ENCODE data around the gene KRT6C.
A peak's percentile ranks its signal among the peaks of the same experiment; 100 is the strongest.
"Not testable (repeated sequence)": the region's sequence is repeated elsewhere in the genome, so short reads cannot be mapped to it uniquely, and the experiment has no call there.

The KRT6C gene

DNA sequence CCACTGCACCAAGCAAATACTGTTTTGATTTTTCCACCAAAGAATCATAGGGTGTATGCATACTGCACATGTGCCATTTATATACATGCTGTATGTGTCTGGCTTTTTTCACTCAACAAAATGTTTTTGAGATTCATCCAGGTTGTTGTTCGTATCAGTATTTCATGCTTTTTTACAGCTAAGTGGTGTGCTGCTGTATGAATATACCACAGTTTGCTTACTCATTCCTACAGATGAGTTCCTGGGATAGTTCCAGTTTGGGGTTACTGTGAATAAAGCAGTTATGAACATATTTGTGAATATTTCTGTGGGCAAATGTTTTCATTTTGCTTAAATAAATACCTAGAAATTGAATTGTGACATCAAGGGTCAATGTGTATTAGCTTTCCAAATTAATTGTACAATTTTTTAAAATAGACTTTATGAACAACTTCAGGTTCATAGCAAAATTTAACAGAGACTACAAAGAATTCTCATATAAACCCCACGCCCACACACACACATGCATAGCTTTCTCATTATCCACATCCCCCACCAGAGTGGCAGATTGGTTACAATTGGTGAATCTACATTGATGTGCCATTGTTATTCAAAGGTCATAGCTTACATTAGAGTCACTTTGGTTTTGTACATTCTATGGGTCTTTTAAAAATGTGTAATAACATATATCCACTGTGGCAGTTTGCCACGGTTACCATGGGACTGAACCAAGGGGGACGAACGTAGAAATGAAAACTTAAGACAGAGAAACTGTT is 26.4 kb upstream of the KRT6C start:
- FAIRE-seq (no peak), DNase-seq (ENCODE audit: low spot score) (no peak)

DNA sequence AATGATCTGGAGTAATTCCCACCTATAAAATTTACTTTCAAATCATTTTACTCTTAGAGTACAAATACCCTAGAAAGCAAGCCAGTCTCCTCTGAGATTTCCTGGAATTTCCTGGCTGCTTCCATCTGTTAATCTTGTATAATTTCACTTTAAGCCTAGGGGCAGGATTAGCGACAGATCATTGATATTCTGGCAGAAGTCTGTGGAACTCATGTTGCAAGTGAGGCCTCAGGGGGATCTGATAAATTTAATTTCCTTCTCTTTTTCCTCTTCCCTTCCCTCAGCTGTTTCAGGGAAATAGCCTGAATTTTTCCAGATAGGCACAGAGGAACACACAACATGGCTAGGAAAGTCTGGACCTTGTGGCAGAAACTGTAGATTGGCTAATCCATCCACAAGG is 25.3 kb upstream of the KRT6C start:
- no peak for FAIRE-seq
- DNase-seq (ENCODE audit: low spot score), result no peak

DNA sequence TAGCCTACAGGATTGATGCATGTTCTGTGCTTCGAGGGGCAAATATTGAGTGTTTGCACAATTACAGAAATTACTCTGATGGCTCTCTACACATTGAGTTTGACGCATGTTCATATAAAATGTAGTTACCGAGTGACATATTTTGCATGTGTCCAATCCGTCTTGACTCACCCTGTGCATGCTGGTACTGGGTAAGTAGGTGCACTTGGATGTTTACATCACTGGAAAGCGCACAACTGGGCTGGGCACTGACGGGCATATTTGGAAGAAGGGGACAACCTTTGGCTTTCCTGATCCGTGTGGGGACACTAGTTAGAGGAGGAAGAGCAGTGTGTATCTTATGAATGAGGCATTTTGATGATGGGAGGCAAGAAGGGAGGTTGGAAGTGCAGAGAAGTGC is 24.4 kb upstream of the KRT6C start:
- no peak for DNase-seq (ENCODE audit: low spot score)
- FAIRE-seq, result no peak

DNA sequence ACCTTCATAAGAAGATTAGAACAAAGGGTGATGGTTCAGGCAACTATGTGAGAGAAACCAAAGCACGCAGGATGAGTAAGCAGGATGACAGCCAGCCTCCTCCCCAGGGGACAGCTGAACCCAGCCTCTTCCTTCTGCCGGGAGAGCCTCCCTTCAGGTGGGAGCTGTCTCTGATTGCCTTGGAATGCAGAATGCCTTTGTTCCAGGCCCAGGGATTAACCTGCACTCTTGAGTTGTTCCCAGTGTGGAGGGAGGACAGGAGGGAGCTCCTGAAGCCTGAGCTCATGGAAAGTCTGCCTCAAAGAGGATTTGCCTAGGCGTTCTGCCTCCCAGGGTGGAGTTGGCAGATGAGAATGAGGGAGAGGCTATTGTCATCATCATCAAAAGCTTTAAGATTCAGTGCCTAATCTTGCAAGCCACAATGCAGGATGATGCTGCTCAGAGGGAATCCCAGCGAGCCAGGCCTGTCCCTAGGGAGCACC is 23.0 kb upstream of the KRT6C start:
- DNase-seq (ENCODE audit: low spot score), result peak; percentile 82
- peak; percentile 20 for FAIRE-seq

DNA sequence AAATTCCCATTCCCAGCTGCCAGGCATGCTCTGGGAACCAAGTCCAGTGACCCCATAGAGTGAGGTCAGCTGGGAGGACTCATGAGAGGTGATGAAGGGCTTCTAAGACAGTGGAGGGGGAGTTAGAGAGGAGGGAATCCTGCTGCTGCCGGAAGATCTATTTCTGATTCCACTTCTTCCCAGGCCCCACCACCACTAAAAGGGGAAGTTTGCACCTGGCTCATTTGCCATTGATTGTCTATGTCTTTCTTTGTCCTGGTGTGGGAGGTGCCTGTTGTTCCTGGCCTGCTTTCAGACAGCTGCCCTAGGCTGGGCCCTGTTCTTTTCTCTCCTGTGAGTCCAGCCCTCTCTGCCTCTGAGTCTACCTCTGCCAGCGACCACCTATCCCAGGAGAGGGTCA is 22.4 kb upstream of the KRT6C start:
- DNase-seq (ENCODE audit: low spot score) (no peak), FAIRE-seq (no peak)

DNA sequence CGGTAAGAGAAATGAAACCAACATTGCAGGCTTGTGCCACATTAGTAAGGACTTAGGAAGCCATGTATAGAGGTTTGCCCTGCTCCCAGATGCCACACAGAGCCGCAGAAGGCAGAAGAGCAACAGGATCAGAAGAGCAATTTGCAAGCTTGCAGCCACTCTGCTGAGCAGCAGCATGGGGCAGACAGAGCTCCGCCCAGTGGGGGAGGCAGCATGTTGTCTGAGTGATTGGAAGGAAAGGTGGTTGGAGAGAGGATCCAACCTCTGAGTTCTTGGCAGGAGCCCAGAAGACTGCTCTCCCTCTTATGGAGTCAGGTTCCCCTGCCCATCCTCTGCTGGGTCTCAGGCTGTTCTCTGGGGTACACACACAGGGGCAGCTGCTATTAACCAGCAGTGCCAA is 21.8 kb upstream of the KRT6C start:
- FAIRE-seq (no peak), DNase-seq (ENCODE audit: low spot score) (peak; percentile 41)

DNA sequence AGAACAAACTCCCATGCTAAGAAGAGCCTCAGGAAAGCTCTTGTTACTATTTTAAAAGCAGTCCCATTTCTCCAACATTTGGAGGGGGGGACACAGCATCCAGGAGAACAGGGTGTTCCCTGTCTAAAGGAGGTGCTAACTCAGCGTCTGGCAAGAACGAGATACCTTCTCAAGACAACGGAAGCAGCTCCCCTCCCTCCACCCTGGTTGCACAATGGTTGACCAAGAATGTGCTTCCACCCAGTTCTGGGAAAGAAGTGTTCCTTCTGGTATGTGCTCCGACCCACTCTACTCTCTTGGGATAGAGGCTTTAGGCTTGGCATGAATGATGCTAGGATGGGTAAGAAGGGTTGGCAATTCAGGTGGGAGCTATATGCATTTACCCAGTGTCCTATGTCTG is 20.9 kb upstream of the KRT6C start:
- FAIRE-seq, result no peak

DNA sequence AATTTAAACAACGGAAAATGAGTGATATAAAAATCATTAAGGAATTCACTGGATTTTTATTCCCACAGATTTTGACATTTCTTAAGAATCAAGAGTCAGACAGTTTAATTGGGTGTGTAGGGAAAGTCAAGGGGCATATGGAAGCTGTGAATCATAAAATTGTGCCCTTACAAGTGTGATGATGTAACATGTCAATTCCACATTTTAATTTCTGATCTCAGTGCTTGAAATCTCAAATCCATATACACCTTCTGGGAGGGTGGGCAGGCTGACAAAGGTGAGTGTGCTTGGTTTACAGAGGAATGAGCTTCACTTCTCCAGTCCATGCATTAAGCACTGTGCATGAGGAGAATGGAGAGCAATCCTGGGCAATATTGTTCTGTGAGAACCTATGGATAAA is 20.5 kb upstream of the KRT6C start:
- no peak for DNase-seq (ENCODE audit: low spot score)
- FAIRE-seq, result no peak

More for the DNA sequence above, 20.9 kb upstream of the KRT6C start:
- DNase-seq (ENCODE audit: low spot score), result no peak

DNA sequence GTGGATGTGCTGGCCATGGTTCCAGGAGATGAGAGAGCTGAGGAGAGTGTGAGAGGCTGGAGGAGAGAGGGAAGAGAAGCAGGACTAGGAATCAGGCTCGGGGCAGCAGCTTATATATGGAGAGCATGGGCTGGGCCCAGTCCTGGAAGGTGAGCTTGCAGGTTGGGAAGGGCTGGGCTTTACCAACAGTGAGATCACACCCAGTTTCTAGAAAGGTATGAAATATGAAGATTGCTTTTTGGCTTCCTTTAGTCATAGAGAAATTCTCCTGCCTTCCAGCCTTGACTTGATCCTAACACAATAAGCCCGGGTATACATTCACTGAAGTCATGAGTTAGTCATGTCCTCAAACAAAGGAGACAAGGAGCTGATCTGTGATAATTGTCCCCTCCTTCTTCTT is 19.6 kb upstream of the KRT6C start, which contains the start of gene KRT6A:
Gene KRT6A, minus strand, starts transcription at position 86 of the 400 bp plus-strand sequence. Its CDS starts 69 bp downstream, at position 17.
- DNase-seq (ENCODE audit: low spot score) (no peak), FAIRE-seq (no peak)

DNA sequence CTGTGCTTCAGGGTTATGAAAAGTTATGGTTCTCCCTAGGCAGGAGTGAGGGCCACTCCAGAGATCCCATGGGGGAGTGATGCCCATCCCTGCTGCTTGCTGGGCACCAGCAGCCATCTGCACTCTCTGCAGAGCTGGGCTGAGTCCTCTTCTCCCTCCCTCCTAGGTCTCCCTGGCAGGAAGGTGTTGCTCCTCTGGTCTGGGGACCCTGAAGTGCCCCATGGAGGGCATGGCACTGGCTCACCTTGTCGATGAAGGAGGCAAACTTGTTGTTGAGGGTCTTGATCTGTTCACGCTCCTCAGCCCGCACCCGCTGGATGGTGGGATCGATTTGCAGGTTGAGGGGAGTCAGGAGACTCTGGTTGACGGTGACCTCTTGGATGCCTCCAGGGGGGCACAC is 18.8 kb upstream of the KRT6C start:
- FAIRE-seq; DNase-seq (ENCODE audit: low spot score): not testable (repeated sequence)

DNA sequence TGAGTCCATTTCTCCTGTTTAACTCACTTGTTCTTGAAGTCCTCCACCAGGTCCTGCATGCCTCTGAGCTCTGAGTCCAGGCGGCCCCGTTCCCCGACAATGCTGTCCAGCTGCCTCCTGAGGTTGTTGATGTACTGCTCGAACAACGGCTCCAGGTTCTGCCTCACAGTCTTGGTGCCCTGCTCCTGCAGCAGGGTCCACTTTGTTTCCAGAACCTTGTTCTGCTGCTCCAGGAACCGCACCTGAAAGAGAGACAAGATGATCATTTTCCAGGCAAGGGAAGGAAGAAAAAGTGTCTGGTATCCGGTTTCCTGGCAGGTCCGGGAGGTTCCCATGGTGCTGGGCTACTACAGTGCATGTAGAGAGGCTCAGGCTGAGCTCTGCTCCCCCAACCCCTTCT is 17.9 kb upstream of the KRT6C start:
- not testable (repeated sequence) for DNase-seq (ENCODE audit: low spot score); FAIRE-seq

DNA sequence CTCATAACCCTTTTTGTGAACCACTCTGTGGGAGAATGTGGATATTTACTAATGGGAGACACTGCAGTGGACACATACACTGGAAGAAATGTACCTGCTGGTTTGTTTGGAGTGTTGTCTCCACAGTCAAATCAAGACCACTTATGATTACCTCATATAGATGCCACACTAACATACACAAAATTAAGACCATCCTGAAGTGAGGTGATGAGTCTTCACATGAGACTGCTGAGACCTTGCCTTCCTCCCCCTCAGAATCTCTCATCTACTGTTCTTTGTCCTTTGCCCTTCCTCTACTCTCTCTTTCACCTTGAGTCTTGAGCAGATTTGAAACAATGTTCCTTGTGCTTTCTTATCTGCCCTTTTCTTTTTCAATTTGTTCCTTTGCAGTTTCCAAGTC is 15.1 kb upstream of the KRT6C start:
- no peak for FAIRE-seq
- no peak for DNase-seq (ENCODE audit: low spot score)

DNA sequence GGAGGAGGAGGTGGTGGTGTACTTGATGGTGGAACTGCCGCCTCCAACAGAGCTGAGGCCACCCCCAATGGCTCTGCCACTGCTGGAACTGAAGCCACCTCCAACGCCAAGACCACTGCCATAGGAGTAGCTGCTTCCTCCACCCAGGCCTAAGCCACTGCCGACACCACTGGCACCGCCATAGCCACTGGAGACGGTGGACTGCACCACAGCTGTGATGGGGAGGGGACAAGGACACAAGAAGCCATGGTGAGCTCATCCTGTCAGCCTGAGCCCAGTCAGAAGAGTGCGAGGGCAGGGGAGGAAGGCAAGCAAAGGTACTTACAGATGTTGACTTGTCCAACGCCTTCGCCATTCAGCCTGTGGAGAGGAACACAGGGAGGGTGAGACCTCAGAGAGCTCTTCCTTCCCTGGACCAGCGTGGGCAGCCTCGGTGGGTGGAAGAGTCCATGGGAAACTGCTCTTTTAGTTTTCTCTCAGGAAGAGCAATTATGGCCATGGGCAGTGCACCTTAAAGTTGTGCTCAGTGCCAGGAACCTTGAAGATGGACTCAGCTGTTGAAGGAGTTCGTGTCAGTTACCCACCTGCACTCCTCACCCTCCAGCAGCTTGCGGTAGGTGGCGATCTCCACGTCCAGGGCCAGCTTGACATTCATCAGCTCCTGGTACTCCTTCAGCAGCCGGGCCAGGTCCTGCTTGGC is 14.3 kb upstream of the KRT6C start:
- FAIRE-seq; DNase-seq (ENCODE audit: low spot score): not testable (repeated sequence)

DNA sequence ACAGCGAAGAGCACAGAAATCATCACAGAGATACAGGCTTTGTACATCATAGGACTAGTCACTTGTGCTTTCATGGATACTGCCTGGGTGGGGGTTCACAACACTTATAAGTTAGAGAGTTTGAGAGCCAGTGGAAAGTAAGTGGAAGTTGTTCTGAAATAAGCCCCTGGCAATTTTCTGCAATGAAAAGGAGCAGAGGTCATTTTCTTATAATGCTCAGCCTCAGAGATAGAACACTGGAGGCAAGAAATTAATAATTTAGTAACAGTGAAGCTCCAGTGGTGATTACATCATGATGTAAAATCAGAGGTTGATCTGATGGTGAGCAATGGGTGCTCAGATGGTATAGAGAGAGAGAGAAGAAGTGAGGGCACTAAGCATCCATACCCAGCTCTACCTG is 13.6 kb upstream of the KRT6C start:
- no peak for DNase-seq (ENCODE audit: low spot score)
- no peak for FAIRE-seq

DNA sequence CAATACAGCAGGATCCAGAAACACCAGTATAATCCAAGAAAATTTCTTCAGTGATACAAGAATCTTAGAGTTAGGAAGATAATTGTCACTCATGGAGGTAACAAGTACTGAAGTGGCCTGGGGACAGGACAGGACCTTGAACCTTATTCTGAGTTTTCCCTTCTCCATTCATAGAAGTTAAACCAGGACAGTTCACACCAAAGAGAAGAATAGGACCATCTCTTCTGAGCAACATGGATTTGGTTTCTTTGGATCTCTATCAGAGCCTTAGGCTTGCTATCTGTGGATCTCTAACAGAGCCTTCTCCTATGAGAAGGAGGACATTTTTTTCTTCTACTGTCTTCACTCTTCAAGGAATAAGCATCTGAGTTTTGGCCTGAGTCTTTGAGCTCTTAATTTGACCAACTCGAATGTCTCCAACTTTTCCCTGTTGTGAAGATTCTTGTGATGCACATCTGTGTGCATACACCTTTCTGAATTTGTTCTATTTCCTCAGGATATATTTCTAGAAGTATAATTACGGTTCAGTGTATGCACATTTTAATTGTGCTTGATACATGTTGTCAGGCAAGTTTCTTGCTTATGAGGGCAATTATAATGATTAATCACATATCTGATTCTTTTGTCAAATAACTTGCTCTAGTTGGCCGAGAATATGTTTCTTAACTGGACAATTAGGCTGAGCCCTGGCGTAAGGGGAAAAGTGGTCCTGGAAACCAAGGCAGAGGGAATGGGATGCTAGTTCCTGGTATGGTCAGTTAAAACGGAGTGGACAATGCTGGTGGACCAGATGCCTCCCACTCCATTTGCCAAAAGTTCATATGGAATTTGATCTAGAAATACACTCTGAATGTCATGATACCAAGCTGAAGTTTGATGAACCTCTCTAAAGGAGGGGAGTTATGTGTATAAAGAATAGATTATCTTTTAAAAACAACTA is 12.8 kb upstream of the KRT6C start:
- DNase-seq (ENCODE audit: low spot score), result no peak
- no peak for FAIRE-seq

DNA sequence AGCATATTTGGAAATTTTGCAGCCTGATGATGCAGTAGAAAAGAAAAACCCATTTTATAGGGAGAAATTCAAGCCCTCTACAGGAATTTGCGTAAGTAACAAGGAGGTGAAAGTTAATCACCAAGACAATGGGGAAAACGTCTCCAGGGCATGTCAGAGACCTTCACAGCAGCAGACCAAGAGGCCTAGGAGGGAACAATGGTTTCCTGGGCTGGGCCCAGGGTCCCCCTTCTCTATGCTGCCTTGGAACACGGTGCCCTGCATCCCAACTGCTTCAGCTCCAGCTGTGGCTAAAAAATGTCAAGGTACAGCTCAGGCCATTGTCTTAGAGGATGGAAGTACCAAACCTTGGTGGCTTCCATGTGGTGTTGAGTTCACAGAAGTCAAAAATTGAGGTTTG is 6.5 kb upstream of the KRT6C start:
- FAIRE-seq (no peak), DNase-seq (ENCODE audit: low spot score) (no peak)

DNA sequence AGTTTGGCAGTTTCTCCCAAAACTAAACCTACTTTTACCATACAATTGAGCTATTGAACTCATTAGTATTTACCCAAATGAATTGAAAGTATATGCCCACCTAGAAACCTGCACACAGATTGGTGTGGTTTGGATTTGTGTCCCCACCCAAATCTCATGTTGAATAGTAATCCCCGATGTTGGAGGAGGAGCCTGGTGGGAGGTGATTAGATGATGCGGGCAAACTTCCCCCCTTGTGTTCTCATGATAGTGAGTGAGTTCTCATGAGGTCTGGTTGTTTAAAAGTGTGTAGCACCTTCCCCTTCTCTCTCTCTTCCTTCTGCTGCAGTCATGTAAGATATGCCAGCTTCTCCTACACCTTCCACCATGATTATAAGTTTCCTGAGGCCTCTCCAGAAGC is 4.0 kb upstream of the KRT6C start:
- FAIRE-seq (no peak), DNase-seq (ENCODE audit: low spot score) (no peak)

DNA sequence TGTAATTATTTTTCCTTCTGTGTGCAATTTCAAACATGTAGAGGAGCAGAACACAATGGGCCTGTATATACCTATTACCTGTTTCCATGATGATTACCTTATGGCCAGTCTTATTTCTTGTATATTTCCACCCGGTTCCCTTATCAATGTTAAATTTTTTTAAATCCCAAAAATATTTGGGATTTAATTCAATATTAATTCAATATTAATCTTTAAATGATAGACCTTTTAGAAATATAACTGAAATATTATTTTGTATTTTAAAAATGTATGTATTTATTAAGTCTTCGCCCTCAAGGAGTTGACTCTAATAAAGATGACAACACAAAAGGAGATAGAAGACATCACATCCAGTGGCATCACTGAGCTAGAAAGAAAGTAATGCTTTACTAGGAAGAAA is 607 bp upstream of the KRT6C start:
- DNase-seq (ENCODE audit: low spot score), result no peak
- no peak for FAIRE-seq

DNA sequence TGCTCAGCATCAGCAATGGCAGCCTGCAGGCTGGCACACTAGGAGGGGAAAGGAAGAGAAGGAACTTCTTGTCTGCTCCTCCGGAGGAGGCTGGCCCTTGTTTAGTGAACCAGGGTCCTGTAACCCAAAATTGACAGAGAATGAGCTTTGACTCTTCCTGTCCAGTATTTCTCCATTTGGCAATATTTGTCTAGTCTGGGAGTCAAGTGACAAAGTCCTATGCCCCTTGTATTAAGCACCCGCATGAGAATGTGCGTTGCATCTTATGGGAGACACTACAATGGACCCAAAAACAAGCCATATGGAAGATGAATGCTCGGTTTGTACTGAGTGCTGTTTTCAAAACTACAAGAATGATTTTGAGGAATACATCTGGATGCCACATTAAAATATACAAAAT is 3.8 kb downstream of the KRT6C start:
- FAIRE-seq, result no peak
- DNase-seq (ENCODE audit: low spot score), result no peak

DNA sequence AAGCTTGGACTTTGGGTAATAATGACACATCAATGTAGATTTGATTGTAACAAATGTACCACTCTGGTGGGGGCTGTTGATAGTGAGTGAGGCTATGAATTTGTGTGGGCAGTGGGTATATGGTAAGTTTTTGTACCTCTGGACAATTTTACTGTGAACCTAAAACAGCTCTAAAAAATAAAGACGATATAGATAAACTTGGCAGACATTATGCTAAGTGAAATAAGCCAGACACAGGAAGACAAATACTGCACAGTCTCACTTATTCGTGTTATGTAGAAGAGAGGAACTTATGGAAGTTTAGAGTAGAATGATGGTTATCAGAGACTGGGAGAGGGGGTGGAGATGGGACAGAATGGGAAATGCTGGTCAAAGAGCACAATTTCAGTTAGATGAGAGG is 8.7 kb downstream of the KRT6C start:
- FAIRE-seq (no peak), DNase-seq (ENCODE audit: low spot score) (no peak)

DNA sequence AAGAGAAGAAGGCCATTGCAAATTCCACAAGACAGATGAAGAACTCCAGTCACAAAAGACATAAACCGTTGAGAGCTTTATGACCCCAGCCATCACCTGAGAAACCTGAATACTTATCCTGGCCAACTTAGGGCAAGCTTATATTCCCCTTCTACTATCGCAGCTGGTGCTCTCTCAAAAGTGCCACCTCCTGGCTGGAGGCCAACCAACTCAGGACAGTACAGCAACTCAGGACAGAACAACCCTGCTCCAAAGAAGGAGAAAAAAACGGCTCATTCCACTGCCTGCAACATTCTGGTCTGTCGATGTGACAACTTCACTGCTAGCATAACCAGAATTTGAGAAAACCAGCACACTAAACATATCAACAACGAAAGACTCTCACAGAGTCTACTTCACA is 11.9 kb downstream of the KRT6C start:
- DNase-seq (ENCODE audit: low spot score) (no peak), FAIRE-seq (no peak)

DNA sequence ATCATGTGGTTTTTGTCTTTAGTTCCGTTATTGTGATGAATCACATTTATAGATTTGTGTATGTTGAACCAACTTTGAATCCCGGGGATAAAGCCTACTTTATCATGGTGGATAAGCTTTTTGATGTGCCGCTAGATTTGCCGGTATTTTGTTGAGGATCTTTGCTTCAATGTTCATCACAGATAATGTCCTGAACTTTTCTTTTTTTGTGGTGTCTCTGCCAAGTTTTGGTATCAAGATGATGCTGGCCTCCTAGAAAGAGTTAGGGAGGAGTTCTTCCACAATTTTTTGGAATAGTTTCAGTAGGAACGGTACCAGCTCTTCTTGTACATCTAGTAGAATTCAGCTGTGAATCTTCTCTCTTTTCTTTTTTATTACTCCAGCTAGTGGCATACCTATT is 14.7 kb downstream of the KRT6C start:
- DNase-seq (ENCODE audit: low spot score) (no peak), FAIRE-seq (no peak)

Measured in RCC 7860 (cell line).